HEK293 (cell line): ENCODE results near the gene CCNYL1.

Experiments used
- ZNF174 ChIP-seq: fragments of 450-650 bp; formaldehyde crosslinking; IDR thresholded peaks from 2 replicates; pipeline ENCODE4 v1.5.0; 2017; ENCODE audit warnings: missing biosample characterization, mild to moderate bottlenecking, missing genetic modification characterization
- ZNF521 ChIP-seq: fragments of 450-650 bp; formaldehyde crosslinking; IDR thresholded peaks from 2 replicates; pipeline ENCODE4 v1.5.1; 2017; ENCODE audit warnings: missing biosample characterization, mild to moderate bottlenecking, missing genetic modification characterization
- ZNF558 ChIP-seq: fragments of 450-650 bp; formaldehyde crosslinking; IDR thresholded peaks from 2 replicates; pipeline ENCODE4 v1.5.1; 2016; ENCODE audit warnings: missing biosample characterization, missing genetic modification characterization
- ZXDB ChIP-seq: fragments of 450-650 bp; formaldehyde crosslinking; IDR thresholded peaks from 2 replicates; pipeline ENCODE4 v1.5.1; 2016; ENCODE audit warnings: missing biosample characterization, missing genetic modification characterization
- TF ChIP-seq, protein P1 (sequence below): fragments of 450-650 bp; formaldehyde crosslinking; IDR thresholded peaks from 2 replicates; pipeline ENCODE4 v1.5.1; 2016; ENCODE audit warnings: missing biosample characterization, missing genetic modification characterization
- TF ChIP-seq, protein P2 (sequence below): fragments of 450-650 bp; formaldehyde crosslinking; IDR thresholded peaks from 2 replicates; pipeline ENCODE4 v1.5.1; 2016; ENCODE audit warnings: missing biosample characterization, missing genetic modification characterization

DNA sequence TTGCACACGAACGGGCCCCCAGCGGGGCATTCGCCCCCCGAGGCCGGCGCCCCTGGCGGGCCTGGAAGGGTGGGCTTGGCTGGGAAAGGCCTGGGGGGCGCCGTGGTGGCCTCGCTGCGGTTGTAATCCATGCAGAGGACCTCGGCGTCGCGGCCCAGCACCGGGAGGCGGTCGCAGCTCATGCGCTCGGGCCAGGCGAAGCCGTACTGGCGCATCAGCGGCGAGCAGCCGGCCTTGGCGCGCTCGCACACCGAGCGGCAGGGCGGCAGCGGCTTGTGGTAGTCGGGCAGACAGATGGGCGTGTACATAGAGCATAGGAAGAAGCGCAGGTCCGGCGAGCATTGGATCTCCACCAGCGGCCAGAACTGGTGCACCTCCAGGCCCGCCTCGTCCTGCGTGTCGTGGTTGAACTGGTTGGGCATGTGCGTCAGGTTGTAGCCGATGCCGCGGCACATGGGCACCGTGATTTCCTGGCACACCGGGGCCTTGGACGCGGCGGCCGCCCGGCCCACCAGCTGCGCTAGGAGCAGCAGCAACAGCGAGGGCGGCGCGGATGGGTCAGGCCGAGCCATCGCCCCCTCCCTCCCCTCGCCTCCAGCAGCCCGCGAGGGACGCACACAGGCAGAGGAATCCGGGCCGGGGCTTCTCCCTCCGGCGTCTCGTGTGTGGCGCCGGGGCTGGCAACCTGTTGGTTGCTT is 56.9 kb downstream of the CCNYL1 start:
- TF ChIP-seq, protein P1, sequence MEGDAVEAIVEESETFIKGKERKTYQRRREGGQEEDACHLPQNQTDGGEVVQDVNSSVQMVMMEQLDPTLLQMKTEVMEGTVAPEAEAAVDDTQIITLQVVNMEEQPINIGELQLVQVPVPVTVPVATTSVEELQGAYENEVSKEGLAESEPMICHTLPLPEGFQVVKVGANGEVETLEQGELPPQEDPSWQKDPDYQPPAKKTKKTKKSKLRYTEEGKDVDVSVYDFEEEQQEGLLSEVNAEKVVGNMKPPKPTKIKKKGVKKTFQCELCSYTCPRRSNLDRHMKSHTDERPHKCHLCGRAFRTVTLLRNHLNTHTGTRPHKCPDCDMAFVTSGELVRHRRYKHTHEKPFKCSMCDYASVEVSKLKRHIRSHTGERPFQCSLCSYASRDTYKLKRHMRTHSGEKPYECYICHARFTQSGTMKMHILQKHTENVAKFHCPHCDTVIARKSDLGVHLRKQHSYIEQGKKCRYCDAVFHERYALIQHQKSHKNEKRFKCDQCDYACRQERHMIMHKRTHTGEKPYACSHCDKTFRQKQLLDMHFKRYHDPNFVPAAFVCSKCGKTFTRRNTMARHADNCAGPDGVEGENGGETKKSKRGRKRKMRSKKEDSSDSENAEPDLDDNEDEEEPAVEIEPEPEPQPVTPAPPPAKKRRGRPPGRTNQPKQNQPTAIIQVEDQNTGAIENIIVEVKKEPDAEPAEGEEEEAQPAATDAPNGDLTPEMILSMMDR (tag by site-specific recombination), result no peak
- TF ChIP-seq ZNF558, result no peak
- no peak for TF ChIP-seq ZNF174
- TF ChIP-seq, protein P2, sequence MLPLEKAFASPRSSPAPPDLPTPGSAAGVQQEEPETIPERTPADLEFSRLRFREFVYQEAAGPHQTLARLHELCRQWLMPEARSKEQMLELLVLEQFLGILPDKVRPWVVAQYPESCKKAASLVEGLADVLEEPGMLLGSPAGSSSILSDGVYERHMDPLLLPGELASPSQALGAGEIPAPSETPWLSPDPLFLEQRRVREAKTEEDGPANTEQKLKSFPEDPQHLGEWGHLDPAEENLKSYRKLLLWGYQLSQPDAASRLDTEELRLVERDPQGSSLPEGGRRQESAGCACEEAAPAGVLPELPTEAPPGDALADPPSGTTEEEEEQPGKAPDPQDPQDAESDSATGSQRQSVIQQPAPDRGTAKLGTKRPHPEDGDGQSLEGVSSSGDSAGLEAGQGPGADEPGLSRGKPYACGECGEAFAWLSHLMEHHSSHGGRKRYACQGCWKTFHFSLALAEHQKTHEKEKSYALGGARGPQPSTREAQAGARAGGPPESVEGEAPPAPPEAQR (tag by site-specific recombination), result no peak
- TF ChIP-seq ZXDB (tag by site-specific recombination), result no peak
- no peak for TF ChIP-seq ZNF521
